ENCODE data around the gene HDAC4.

DNA sequence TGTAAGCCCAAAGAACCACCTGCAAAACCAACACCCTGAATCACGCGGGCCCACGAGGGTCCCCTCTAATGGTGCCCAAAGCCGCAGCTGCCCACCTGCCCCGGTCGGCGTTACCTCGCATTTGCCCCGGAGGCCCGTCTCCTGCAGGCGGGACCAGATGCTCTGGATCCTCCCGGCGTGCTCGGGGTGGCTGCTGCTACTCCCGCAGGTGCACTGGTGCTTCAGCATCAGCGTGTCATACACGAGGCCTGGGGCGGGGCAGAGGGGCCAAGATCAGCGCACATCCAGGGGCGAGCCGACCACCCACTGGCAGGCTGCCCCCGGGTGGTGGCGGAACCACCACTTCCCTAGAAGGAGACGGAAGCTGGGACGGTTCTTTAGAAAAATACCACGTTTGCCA, 292.9 kb downstream of the HDAC4 start:
- TF ChIP-seq CTCF (IDR thresholded peaks at IDR 0.05) (no peak), POLR2A (IDR thresholded peaks at IDR 0.05) (no peak)
